ENCODE data around the gene PIP4K2C. TPM values are rescaled to one million over a fixed set of nuclear protein-coding genes. Genes with fewer than 3 reads are reported as not detected.
"Not testable (repeated sequence)": the region's sequence is repeated elsewhere in the genome, so short reads cannot be mapped to it uniquely, and the experiment has no call there.

Gene PIP4K2C
- total and polyA plus RNA-seq, 4 experiments from 2014 or later = 30.4 to 45.0 (median 34.2) TPM

DNA sequence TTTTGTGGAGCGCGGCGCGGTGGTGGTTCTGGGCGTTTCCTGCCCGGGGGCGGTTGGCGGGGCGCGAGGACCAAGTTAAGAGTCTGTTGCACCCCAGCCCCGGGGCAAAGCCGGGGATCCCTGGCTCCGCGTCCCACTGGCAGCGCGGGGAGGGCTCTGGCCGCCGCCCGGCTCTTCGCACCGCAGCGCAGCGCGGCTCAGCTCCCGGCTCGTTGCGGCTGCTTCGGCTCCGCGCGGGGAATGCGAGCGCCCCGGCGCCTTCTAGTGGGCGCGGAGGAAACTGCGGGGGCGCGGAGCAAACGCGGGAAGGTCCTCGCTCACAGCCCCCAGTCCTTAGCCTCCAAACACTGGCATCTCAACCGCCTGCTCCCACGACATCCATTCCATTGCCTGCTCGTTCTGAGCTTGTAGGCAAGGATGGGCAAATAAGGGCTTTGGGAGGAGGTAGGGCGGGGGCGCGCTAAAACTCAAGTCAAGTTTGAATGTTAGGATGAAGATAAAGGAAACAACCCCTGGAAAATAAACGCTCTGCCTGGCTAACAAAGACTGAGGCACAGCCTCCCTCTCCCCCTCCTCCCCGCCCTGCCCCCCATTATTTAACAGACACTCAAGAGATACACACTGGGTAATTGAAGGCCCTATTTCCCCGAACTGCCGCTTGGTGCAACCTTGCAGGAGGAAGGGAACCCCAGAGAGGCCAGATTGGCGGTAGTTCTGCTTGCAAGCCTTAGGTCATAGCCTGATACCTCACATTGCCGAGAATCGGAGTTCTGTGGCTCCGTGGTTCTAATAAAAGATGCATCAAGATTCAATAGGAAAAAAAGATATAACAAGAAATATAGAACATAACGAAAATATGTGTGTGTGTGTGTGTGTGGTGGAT, 42.2 kb downstream of the PIP4K2C start, which contains the start of gene B4GALNT1:
TSS of gene B4GALNT1 (minus strand) at position 244 of the 883 bp plus-strand sequence. CDS start 1,069 bp downstream, outside the sequence.
- Mint-ChIP-seq H3K9me3 (no peaks in the 10 kb centered on the region), H3K4me1 (peaks cover 7 to 13% (median 9%) of the 10 kb centered on the region in 4 donors), H3K36me3 (no peaks in the 10 kb centered on the region), H3K27me3 (peaks cover 31 to 44% of the 10 kb centered on the region in 2 donors), H3K27ac (peak within 1 kb of the TSS in 1 of 7 donors; percentile 17), H3K4me3 (peak within 1 kb of the TSS; percentile 31 to 85 (median 74))
- H3K27ac ChIP-seq (ENCODE audit: low read depth, low read length) = no peak within 1 kb of the TSS
- POLR2A ChIA-PET (ENCODE audit: partially characterized antibody) = interaction anchor here (0.7 to 1.6 kb wide), 3 partner anchors 13 to 174 kb away, joined by 3 to 9 read pairs (median 5); partner anchors contain the start of gene GLI1
- peaks cover 11% of the 10 kb centered on the region for H3K4me1 ChIP-seq (ENCODE audit: insufficient read depth, low read length)
- no peaks in the 10 kb centered on the region for H3K9me3 ChIP-seq (ENCODE audit: control insufficient read depth in 1 of 2, low read length in 2 of 2)
- DNase-seq = peak in 4 of 5 donors; percentile 57 to 70 (median 61)
- H3K27me3 ChIP-seq (ENCODE audit: insufficient read depth, low read length) = peaks cover 22% of the 10 kb centered on the region
- H3K36me3 ChIP-seq (ENCODE audit: insufficient read depth, low read length) = no peaks in the 10 kb centered on the region
- peak within 1 kb of the TSS in 1 of 2 donors; percentile 45 for H3K4me3 ChIP-seq (ENCODE audit: low read length in 2 of 2)
- intact Hi-C loops (cut with micrococcal nuclease) = loop anchor here (1.0 kb wide), 4 partner anchors 50 to 174 kb away; partner anchors contain the start of gene GLI1
- CTCF ChIA-PET (ENCODE audit: partially characterized antibody) = interaction anchor here (0.6 to 10.7 kb wide), 17 partner anchors 9 to 177 kb away, joined by 3 to 124 read pairs (median 4); partner anchors contain the start of gene ARHGEF25

DNA sequence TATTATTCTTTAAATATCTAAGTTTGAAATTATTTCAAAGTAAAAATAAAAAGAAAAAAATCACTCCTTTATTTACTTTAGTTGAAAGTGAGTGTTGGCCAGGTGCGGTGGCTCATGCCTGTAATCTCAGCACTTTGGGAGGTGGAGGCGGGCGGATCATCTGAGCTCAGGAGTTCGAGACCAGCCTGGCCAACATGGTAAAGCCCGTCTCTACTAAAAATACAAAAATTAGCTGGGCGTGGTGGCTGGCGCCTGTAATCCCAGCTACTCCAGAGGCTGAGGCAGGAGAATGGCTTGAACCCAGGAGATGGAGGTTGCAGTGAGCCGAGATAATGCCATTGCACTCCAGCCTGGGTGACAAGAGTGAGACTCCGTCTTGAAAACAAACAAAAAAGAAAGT, 45.7 kb downstream of the PIP4K2C start:
- CTCF ChIA-PET (ENCODE audit: partially characterized antibody) = interaction anchor here (1.3 kb wide), 2 partner anchors 53 to 178 kb away, joined by 4 read pairs; no protein-coding TSS in a partner anchor
- H3K27me3 ChIP-seq (ENCODE audit: insufficient read depth, low read length); H3K4me3 ChIP-seq (ENCODE audit: low read length in 2 of 2); DNase-seq; intact Hi-C loops (cut with micrococcal nuclease); H3K36me3 Mint-ChIP-seq; H3K4me3 Mint-ChIP-seq; H3K36me3 ChIP-seq (ENCODE audit: insufficient read depth, low read length); H3K9me3 Mint-ChIP-seq; H3K9me3 ChIP-seq (ENCODE audit: control insufficient read depth in 1 of 2, low read length in 2 of 2); H3K27ac Mint-ChIP-seq; H3K4me1 Mint-ChIP-seq; POLR2A ChIA-PET (ENCODE audit: partially characterized antibody); H3K27ac ChIP-seq (ENCODE audit: low read depth, low read length): not testable (repeated sequence)
- H3K27me3 Mint-ChIP-seq = peaks cover 20 to 28% of the 10 kb centered on the region in 2 donors
- peaks cover 10% of the 10 kb centered on the region for H3K4me1 ChIP-seq (ENCODE audit: insufficient read depth, low read length)

GRCh38 chr12:57637364-57637763, 46.4 kb downstream of the PIP4K2C start:
- Histone ChIP-seq H3K36me3 (ENCODE audit: insufficient read depth, low read length) (no peaks in the 10 kb centered on the region), H3K4me3 (ENCODE audit: low read length in 2 of 2) (no peak overlapping the region), H3K27ac (ENCODE audit: low read depth, low read length) (no peak overlapping the region), H3K9me3 (ENCODE audit: control insufficient read depth in 1 of 2, low read length in 2 of 2) (no peaks in the 10 kb centered on the region), H3K27me3 (ENCODE audit: insufficient read depth, low read length) (no peaks in the 10 kb centered on the region), H3K4me1 (ENCODE audit: insufficient read depth, low read length) (peaks cover 4% of the 10 kb centered on the region)
- no peak overlapping the region for H3K4me3 Mint-ChIP-seq
- H3K4me1 Mint-ChIP-seq = peaks cover under 1 to 6% (median 6%) of the 10 kb centered on the region in 4 donors
- intact Hi-C loops (cut with micrococcal nuclease) = no loop called here
- H3K36me3 Mint-ChIP-seq = no peaks in the 10 kb centered on the region
- ChIA-PET CTCF (ENCODE audit: partially characterized antibody) (interaction anchor here (1.3 to 1.9 kb wide), 6 partner anchors 9 to 268 kb away, joined by 3 to 7 read pairs (median 4); no protein-coding TSS in a partner anchor), POLR2A (ENCODE audit: partially characterized antibody) (no interaction called here)
- no peak overlapping the region for H3K27ac Mint-ChIP-seq
- DNase-seq = no peak
- peaks cover 19 to 26% of the 10 kb centered on the region in 2 donors for H3K27me3 Mint-ChIP-seq
- H3K9me3 Mint-ChIP-seq = no peaks in the 10 kb centered on the region

DNA sequence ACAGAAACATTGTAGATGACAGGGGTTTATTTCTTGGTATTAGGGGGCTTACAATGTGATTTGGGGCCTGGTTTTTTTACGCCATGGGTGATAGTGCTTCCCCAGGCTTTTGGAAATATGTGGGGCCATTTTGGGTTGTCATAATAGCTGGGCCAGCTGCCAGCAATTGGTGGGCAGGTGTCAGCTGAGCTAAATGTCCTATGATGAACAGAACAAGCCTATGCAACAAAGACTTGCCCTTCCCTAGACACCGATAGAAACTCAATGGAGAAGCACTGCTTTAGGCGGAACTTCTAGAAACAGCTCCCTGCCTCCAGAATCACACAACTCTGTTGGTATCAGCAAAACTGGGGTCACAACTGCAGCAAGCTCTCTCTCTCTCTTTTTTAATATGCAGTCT, 47.1 kb downstream of the PIP4K2C start:
- intact Hi-C loops (cut with micrococcal nuclease) = no loop called here
- no peak overlapping the region for H3K4me3 Mint-ChIP-seq
- POLR2A ChIA-PET (ENCODE audit: partially characterized antibody) = no interaction called here
- H3K27ac Mint-ChIP-seq = peak overlapping the region in 1 of 7 donors; percentile 54
- H3K4me1 Mint-ChIP-seq = peaks cover 0 to 5% (median 5%) of the 10 kb centered on the region in 4 donors
- Histone ChIP-seq H3K27me3 (ENCODE audit: insufficient read depth, low read length) (no peaks in the 10 kb centered on the region), H3K27ac (ENCODE audit: low read depth, low read length) (no peak overlapping the region), H3K4me3 (ENCODE audit: low read length in 2 of 2) (no peak overlapping the region), H3K9me3 (ENCODE audit: control insufficient read depth in 1 of 2, low read length in 2 of 2) (no peaks in the 10 kb centered on the region), H3K36me3 (ENCODE audit: insufficient read depth, low read length) (no peaks in the 10 kb centered on the region), H3K4me1 (ENCODE audit: insufficient read depth, low read length) (peaks cover 4% of the 10 kb centered on the region)
- no peak for DNase-seq
- H3K9me3 Mint-ChIP-seq = no peaks in the 10 kb centered on the region
- H3K27me3 Mint-ChIP-seq = peaks cover 19 to 25% of the 10 kb centered on the region in 2 donors
- CTCF ChIA-PET (ENCODE audit: partially characterized antibody) = interaction anchor here (1.3 to 1.9 kb wide), 6 partner anchors 10 to 267 kb away, joined by 3 to 7 read pairs (median 4); no protein-coding TSS in a partner anchor
- no peaks in the 10 kb centered on the region for H3K36me3 Mint-ChIP-seq

DNA sequence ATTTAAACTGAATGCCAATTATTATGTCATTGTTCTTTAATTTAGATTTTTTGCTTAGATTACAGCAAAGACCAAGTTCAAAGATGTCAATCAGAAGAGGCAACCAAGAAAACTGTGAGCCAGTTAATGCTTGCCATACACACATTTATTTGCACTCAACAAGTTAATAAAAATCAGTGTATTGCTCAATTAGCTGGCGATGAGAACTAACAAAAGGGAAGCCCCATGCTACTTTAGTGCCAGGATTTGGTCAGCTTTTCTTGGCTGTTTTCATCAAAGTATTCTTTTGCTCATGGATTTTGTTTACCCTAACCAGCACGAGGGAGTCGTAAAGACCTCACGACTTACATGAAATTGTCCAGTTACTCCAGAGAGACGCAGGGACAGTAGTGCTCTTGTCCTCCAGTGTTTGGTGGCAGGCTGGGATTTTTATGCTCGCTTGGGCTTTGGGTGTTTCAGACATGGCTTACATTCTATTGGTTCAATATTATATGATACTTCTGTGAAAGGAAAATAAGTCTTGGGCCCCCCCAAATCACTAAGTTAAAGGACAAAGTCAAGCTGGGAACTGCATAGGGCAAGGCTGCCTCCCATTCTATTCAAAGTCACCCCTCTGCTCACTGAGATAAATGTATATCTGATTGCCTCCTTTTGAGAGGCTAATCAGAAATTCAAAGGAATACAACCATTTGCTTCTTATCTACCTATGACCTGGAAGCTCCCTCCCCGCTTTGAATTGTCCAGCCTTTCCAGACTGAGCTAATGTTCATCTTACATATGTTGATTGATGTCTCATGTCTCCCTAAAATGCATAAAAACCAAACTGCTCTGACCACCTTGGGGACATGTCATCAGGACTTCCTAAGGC, 49.4 kb downstream of the PIP4K2C start:
- Mint-ChIP-seq H3K27me3 (peaks cover 17% of the 10 kb centered on the region in 2 donors), H3K4me1 (no peaks in the 10 kb centered on the region), H3K36me3 (no peaks in the 10 kb centered on the region), H3K4me3 (no peak overlapping the region), H3K9me3 (peaks cover 0 to 6% (median 3%) of the 10 kb centered on the region in 8 donors), H3K27ac (no peak overlapping the region)
- CTCF ChIA-PET (ENCODE audit: partially characterized antibody) = interaction anchor here (1.1 to 2.8 kb wide), 5 partner anchors 7 to 182 kb away, joined by 3 to 8 read pairs (median 4); partner anchors contain the start of gene B4GALNT1
- Histone ChIP-seq H3K9me3 (ENCODE audit: control insufficient read depth in 1 of 2, low read length in 2 of 2) (no peaks in the 10 kb centered on the region), H3K27ac (ENCODE audit: low read depth, low read length) (no peak overlapping the region), H3K4me3 (ENCODE audit: low read length in 2 of 2) (no peak overlapping the region), H3K36me3 (ENCODE audit: insufficient read depth, low read length) (no peaks in the 10 kb centered on the region), H3K4me1 (ENCODE audit: insufficient read depth, low read length) (no peaks in the 10 kb centered on the region), H3K27me3 (ENCODE audit: insufficient read depth, low read length) (no peaks in the 10 kb centered on the region)
- POLR2A ChIA-PET (ENCODE audit: partially characterized antibody) = no interaction called here
- no peak for DNase-seq
- intact Hi-C loops (cut with micrococcal nuclease) = no loop called here

- Mint-ChIP-seq H3K4me1 (no peaks in the 10 kb centered on the region), H3K36me3 (no peaks in the 10 kb centered on the region), H3K4me3 (no peak overlapping the region), H3K27ac (no peak overlapping the region), H3K27me3 (peaks cover 15 to 17% of the 10 kb centered on the region in 2 donors), H3K9me3 (peaks cover 0 to 14% (median 8%) of the 10 kb centered on the region in 8 donors)
- ChIA-PET POLR2A (ENCODE audit: partially characterized antibody) (no interaction called here), CTCF (ENCODE audit: partially characterized antibody) (interaction anchor here (2.0 to 2.8 kb wide), 3 partner anchors 9 to 21 kb away, joined by 4 to 8 read pairs (median 7); partner anchors contain the start of gene B4GALNT1)
- H3K9me3 ChIP-seq (ENCODE audit: control insufficient read depth in 1 of 2, low read length in 2 of 2) = no peaks in the 10 kb centered on the region
- H3K4me3 ChIP-seq (ENCODE audit: low read length in 2 of 2) = no peak overlapping the region
- H3K4me1 ChIP-seq (ENCODE audit: insufficient read depth, low read length) = no peaks in the 10 kb centered on the region
- no peak for DNase-seq
- H3K27me3 ChIP-seq (ENCODE audit: insufficient read depth, low read length) = no peaks in the 10 kb centered on the region
- H3K27ac ChIP-seq (ENCODE audit: low read depth, low read length) = no peak overlapping the region
- H3K36me3 ChIP-seq (ENCODE audit: insufficient read depth, low read length) = no peaks in the 10 kb centered on the region
- intact Hi-C loops (cut with micrococcal nuclease) = no loop called here
These were observed 50.9 kb downstream of the PIP4K2C start for GRCh38 chr12:57641699-57642442.

Measured in CD4-positive, alpha-beta memory T cell (primary cell).